Stomach smooth muscle (tissue), 2 donors: Measurements from ENCODE around the gene SMNDC1.
"Not testable (repeated sequence)": the region's sequence is repeated elsewhere in the genome, so short reads cannot be mapped to it uniquely, and the experiment has no call there.

Experiments used
- H3K27ac ChIP-seq: one replicate; pipeline ENCODE4 v1.7.0; 2013; ENCODE audit warnings: mild to moderate bottlenecking, low read length, inconsistent platforms
- H3K27me3 ChIP-seq, 2 donors: one replicate each; pipeline ENCODE4 v1.7.0; 2013; ENCODE audit warnings: low read length in 2 of 2; ENCODE audit not compliant: insufficient read depth in 2 of 2, control insufficient read depth in 1 of 2
- H3K36me3 ChIP-seq, 2 donors: one replicate each; pipeline ENCODE4 v1.7.0; 2013; ENCODE audit warnings: low read length in 2 of 2; ENCODE audit not compliant: control insufficient read depth in 2 of 2, insufficient read depth in 2 of 2
- H3K4me1 ChIP-seq: one replicate; pipeline ENCODE4 v1.7.0; 2013; ENCODE audit warnings: low read length; ENCODE audit not compliant: control insufficient read depth, insufficient read depth
- H3K4me3 ChIP-seq, 2 donors: one replicate each; pipeline ENCODE4 v1.7.0; 2013; ENCODE audit warnings: low read length in 2 of 2
- H3K9ac ChIP-seq, 2 donors: one replicate each; pipeline ENCODE4 v1.7.0; 2013; ENCODE audit warnings: low read length in 2 of 2, mild to moderate bottlenecking in 1 of 2
- H3K9me3 ChIP-seq, 2 donors: one replicate each; pipeline ENCODE4 v1.7.0; 2013; ENCODE audit warnings: low read length in 2 of 2; ENCODE audit not compliant: control insufficient read depth in 2 of 2
- donor health status: healthy.
- donor health status: Pancreatic carcinoma.

Gene SMNDC1

GRCh38 chr10:110344622-110345021 is 39.9 kb upstream of the SMNDC1 start:
- no peaks in the 10 kb centered on the region for H3K27me3 ChIP-seq
- no peak overlapping the region for H3K27ac ChIP-seq
- no peaks in the 10 kb centered on the region for H3K4me1 ChIP-seq
- no peaks in the 10 kb centered on the region for H3K36me3 ChIP-seq
- H3K9me3 ChIP-seq: no peaks in the 10 kb centered on the region
- H3K9ac ChIP-seq: no peak overlapping the region
- no peak overlapping the region for H3K4me3 ChIP-seq

GRCh38 chr10:110343947-110344346 is 39.2 kb upstream of the SMNDC1 start:
- Histone ChIP-seq H3K4me3 (no peak overlapping the region), H3K27me3 (no peaks in the 10 kb centered on the region), H3K9ac (no peak overlapping the region), H3K36me3 (no peaks in the 10 kb centered on the region), H3K4me1 (no peaks in the 10 kb centered on the region), H3K27ac (no peak overlapping the region), H3K9me3 (no peaks in the 10 kb centered on the region)

- H3K4me1 ChIP-seq: peaks cover 7% of the 10 kb centered on the region
- no peak overlapping the region for H3K9ac ChIP-seq
- H3K4me3 ChIP-seq: no peak overlapping the region
- no peak overlapping the region for H3K27ac ChIP-seq
- no peaks in the 10 kb centered on the region for H3K9me3 ChIP-seq
- no peaks in the 10 kb centered on the region for H3K27me3 ChIP-seq
- H3K36me3 ChIP-seq: no peaks in the 10 kb centered on the region
Measured at GRCh38 chr10:110340816-110341215, 36.1 kb upstream of the SMNDC1 start.

GRCh38 chr10:110340122-110340521 is 35.4 kb upstream of the SMNDC1 start:
- H3K9ac ChIP-seq: no peak overlapping the region
- H3K27me3 ChIP-seq: no peaks in the 10 kb centered on the region
- H3K4me1 ChIP-seq: peaks cover 10% of the 10 kb centered on the region
- H3K9me3 ChIP-seq: no peaks in the 10 kb centered on the region
- no peaks in the 10 kb centered on the region for H3K36me3 ChIP-seq
- no peak overlapping the region for H3K27ac ChIP-seq
- H3K4me3 ChIP-seq: no peak overlapping the region

- Histone ChIP-seq H3K36me3 (no peaks in the 10 kb centered on the region), H3K27ac (no peak overlapping the region), H3K27me3 (no peaks in the 10 kb centered on the region), H3K4me1 (peaks cover 10% of the 10 kb centered on the region), H3K9me3 (no peaks in the 10 kb centered on the region), H3K9ac (no peak overlapping the region), H3K4me3 (no peak overlapping the region)
Measured at GRCh38 chr10:110337906-110338305, 33.2 kb upstream of the SMNDC1 start.

GRCh38 chr10:110337401-110337800 is 32.7 kb upstream of the SMNDC1 start:
- H3K4me3 ChIP-seq: no peak overlapping the region
- no peak overlapping the region for H3K9ac ChIP-seq
- no peak overlapping the region for H3K27ac ChIP-seq
- H3K27me3 ChIP-seq: no peaks in the 10 kb centered on the region
- H3K4me1 ChIP-seq: peaks cover 10% of the 10 kb centered on the region
- H3K36me3 ChIP-seq: no peaks in the 10 kb centered on the region
- no peaks in the 10 kb centered on the region for H3K9me3 ChIP-seq

GRCh38 chr10:110336111-110336721 is 31.5 kb upstream of the SMNDC1 start:
- H3K27me3 ChIP-seq: no peaks in the 10 kb centered on the region
- H3K4me1 ChIP-seq: peaks cover 10% of the 10 kb centered on the region
- H3K4me3 ChIP-seq: peak overlapping the region in 1 of 2 donors; percentile 31
- H3K9me3 ChIP-seq: no peaks in the 10 kb centered on the region
- H3K27ac ChIP-seq: no peak overlapping the region
- H3K36me3 ChIP-seq: no peaks in the 10 kb centered on the region
- no peak overlapping the region for H3K9ac ChIP-seq

GRCh38 chr10:110335314-110336064 is 30.8 kb upstream of the SMNDC1 start:
- Histone ChIP-seq H3K9me3 (peaks cover 0 to 2% of the 10 kb centered on the region in 2 donors), H3K27ac (no peak overlapping the region), H3K36me3 (no peaks in the 10 kb centered on the region), H3K27me3 (no peaks in the 10 kb centered on the region), H3K4me3 (no peak overlapping the region), H3K9ac (no peak overlapping the region), H3K4me1 (peaks cover 10% of the 10 kb centered on the region)

- Histone ChIP-seq H3K36me3 (no peaks in the 10 kb centered on the region), H3K4me3 (no peak overlapping the region), H3K27ac (no peak overlapping the region), H3K9me3 (peaks cover 0 to 5% of the 10 kb centered on the region in 2 donors), H3K4me1 (peaks cover 10% of the 10 kb centered on the region), H3K27me3 (no peaks in the 10 kb centered on the region), H3K9ac (no peak overlapping the region)
Measured at GRCh38 chr10:110334061-110334656, 29.4 kb upstream of the SMNDC1 start.

GRCh38 chr10:110331226-110331795 is 26.6 kb upstream of the SMNDC1 start:
- H3K9ac ChIP-seq, H3K4me3 ChIP-seq, H3K9me3 ChIP-seq, H3K27ac ChIP-seq, H3K36me3 ChIP-seq, H3K27me3 ChIP-seq, H3K4me1 ChIP-seq: not testable (repeated sequence)
